HG02852 (cell line): ENCODE results near the gene ABTB2.

Source experiments
- ATAC-seq: cut with Tn5 transposase; IDR thresholded peaks from one replicate; pipeline ENCODE4 v1.9.1; 2021; ENCODE audit warnings: mild to moderate bottlenecking, moderate library complexity; ENCODE audit not compliant: unreplicated experiment

Gene ABTB2

GRCh38 chr11:34132261-34132965 lies 225.4 kb downstream of the ABTB2 start:
- no peak for ATAC-seq

GRCh38 chr11:34128824-34129223 lies 229.0 kb downstream of the ABTB2 start:
- no peak for ATAC-seq

GRCh38 chr11:34126959-34127848 lies 230.6 kb downstream of the ABTB2 start:
- ATAC-seq: no peak

DNA sequence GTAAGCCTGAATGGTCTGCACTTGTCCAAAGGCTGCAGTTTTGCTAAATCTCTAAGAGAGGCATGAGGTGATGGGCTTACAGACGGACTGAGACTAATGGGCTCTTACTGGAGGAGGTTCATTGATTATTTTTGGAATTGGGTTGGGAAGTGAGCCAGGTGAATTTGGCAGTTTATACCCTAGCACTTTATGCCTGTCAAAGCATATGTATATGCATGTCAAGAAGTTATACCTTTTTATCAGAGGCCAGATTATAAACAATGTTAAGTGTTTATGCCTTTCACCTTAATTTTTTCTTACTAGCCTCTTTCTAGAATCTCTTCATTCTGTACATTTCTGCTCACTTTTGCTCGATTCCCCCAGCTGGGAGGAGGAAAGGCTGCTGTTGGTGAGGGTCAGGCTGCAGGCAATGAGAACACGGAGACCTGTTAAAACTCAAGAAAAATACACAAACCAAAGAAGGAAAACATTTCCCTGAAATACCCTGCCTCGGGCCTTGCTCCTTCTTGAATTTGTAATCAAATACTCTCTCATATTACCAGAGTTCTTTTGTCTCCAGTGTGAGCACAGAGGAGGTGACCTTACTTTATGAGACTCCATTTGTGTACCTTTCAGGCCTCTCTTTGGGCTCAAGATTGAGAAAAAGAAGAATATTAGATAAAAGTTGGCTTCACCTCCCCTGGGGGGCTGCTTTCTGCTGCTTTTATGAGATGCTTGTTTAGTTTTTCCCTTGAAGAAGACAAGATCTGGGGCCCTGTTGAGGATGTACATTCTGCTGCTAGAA lies 232.7 kb downstream of the ABTB2 start:
- no peak for ATAC-seq

GRCh38 chr11:34120651-34121050 lies 237.2 kb downstream of the ABTB2 start:
- no peak for ATAC-seq

DNA sequence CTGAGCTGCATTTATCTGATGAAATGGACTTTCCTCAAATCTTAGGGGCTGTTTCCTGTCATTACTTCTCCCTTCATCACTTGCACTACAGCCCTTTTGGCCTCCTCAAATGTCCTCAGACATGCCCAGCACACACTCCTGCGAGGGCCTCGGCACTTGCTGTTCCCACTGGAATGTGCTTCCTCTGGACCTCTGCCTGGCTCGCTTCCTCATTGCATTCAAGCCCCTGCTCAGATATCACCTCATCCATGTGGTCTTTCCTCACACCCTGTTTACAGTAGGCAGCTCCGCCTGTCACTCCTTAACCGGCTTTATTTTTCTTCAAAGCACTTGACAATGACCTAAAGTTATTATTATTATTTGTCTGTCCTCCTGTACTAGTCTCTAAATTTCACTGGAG lies 243.3 kb downstream of the ABTB2 start:
- no peak for ATAC-seq

- no peak for ATAC-seq
These were observed 243.8 kb downstream of the ABTB2 start for GRCh38 chr11:34114014-34114413.

DNA sequence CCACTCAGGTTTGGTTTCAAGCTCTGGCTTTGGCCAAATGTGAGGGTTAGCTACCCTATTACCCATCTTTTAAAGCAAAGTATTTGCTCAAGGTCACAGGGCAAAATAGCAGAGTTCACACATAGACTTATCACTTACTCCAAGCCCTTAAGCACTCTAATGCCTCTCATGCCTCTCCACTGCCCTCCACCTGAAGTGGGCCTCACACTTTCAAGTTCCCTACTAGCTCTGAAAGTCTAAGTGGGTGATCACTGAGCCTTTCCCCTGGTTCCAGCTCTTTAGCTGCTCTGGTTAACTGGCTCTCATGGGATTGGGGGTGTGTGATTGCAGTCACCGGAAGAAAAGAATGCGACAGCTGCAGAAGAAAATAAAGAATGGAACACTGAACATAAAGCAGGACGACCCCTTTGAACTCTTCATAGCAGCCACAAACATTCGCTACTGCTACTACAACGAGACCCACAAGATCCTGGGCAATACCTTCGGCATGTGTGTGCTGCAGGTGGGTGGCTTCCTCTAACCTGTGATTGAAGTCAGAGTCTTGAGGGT lies 246.0 kb downstream of the ABTB2 start:
- no peak for ATAC-seq

- no peak for ATAC-seq
These were observed 251.8 kb downstream of the ABTB2 start for GRCh38 chr11:34105957-34106504.

DNA sequence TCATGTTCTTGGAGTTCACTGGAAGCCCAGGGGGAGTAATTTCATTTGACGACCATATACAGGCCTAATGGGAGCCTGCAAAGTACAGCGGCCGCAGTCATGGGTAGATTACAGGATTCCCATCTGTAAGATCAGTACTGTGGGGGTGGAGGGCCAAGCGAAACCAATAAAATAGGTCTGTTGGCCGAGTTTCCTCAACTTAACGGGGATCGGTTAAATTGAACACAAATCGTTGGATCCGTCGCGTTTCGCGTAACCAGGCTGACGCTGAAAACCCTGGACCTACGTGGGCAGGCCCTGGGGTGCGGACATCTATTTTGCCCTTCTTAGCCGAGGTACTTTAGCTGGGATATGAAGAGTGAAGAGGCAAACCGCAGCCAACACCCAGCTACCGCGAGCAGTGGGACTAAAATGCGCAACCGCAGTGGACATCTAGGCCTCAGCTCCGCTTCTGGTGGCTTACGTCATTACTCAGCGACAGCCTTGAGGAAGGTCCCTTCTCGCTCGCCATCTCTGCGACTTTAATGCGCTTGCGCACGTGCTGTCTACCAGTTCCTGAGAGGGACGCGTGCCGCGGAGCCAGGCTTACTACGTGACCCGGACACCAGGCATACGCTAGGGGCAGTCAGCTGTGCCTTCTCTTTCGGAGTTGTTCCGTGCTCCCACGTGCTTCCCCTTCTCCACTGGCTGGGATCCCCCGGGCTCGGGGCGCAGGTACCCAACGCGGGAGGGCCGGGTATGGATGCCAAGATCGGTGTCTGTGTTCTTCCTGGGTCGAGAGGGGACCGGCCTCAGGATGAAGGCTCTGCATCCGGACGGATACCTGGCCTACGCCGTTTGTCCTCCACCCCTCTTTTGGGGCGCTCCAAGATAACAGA lies 252.5 kb downstream of the ABTB2 start, which contains the start of gene NAT10:
Gene NAT10, plus strand, starts transcription at position 551 of the 878 bp plus-strand sequence. CDS start 2,597 bp downstream, outside the sequence.
- ATAC-seq: peak; percentile 85

GRCh38 chr11:34104680-34105078 lies 253.1 kb downstream of the ABTB2 start:
- ATAC-seq: no peak
